HL-60/S4 treated with phorbol 12-myristate 13-acetate at 8.2 ng/mL for 4 days and 3 days (cell line): ENCODE measurements around the gene EIF4EBP3.

ENCODE experiments used
- in situ Hi-C: fragments of 300-500 bp; cut with MboI; formaldehyde crosslinking; loops from 2 replicates; pipeline ENCODE4 v1.15.0; 2022; ENCODE audit warnings: low sequenced_read_pairs

The EIF4EBP3 gene

DNA sequence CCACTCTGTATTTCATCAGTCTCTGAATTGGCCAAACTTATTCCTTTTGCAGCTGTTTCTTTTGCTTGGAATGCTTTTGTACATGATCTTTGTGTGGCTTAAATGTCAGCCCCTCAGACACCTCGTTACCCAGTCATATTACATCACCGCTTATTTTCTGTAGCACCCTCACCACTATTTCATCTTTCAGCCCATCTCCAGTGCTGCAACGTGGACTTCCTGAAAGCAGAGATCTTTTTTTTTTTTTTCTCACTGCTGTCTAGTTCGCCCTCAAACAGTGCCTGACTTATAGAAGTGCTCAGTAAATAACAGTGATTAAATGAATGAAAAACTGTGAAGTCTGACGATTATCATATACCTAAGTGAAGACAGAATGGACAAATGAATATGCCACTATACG is 9.0 kb downstream of the EIF4EBP3 start:
- in situ Hi-C loops = no loop called here

DNA sequence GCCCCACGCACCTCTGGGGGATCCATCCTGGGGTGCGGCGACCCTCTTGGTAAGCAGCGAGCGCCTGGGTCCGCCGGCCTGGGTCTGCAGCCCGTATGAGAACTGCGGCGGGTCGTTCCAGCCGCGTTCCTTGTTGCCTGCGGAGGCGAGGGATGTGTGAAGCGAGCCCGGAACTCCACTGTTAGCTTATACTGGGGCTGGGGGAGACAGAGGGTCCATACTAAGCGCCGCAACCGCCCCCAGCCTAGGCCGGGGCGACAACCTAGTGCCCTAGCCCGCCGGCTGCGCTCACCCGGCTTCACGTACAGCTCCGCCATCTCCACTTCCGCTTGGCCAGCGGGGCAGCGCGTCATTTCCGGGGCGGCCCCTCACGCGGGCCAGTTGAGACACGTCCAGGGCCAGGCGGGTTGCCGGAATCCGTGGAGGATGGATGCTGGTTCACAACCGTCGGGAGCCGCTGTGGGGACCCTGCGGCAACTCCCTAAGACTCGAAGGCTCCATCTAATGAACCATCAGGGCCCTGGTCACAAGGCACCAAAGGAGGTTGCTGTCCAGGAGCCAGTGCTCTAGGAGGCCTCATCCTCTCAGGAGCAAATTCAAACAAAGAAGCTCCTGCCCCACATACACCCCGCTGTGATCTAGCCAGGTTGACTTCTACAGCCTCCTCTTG is 9.8 kb downstream of the EIF4EBP3 start, which contains the start of gene SRA1:
TSS of gene SRA1 (minus strand) at position 338 of the 670 bp plus-strand sequence. CDS start at position 317, 21 bp downstream.
- in situ Hi-C loops = no loop called here

DNA sequence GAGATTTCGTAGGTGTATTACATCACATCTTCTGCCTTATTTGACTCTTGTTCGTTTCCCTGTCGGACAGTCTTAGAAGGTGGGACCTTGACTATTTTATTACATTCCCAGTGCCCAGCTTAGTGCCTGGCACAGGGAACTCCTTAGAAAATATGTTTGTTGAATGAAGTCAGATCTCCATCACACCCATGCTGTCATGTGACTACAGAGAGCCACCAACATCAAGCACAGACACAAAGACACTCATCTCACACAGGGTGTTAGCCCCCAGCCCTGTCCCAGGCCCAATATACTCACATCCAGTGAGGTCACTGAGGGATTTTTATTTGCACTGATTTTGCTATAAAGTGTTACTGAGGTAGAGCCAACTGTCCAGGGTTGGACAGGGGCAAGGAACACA is 10.5 kb downstream of the EIF4EBP3 start:
- in situ Hi-C loops = no loop called here

GRCh38 chr5:140558542-140558941 is 11.1 kb downstream of the EIF4EBP3 start:
- in situ Hi-C loops = no loop called here

DNA sequence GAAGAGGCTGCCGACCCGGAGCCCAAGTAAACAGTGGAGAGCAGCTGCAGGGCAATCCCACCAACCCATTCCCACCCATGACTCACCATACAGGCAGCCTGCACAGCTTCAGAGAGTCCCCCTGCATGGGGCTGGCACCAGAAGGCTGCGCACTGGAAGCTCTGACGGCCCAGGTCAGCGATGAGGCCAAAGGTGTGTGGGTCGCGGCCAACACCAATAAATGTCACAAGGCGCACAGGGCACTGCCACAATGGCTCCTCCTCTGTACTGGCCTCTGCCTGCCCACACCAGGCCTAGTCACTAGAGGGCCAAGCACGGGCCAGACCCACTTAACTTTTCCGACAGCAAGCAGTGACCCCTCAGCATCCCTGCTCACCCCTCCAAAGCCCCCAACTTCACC is 12.8 kb downstream of the EIF4EBP3 start:
- in situ Hi-C loops = no loop called here

DNA sequence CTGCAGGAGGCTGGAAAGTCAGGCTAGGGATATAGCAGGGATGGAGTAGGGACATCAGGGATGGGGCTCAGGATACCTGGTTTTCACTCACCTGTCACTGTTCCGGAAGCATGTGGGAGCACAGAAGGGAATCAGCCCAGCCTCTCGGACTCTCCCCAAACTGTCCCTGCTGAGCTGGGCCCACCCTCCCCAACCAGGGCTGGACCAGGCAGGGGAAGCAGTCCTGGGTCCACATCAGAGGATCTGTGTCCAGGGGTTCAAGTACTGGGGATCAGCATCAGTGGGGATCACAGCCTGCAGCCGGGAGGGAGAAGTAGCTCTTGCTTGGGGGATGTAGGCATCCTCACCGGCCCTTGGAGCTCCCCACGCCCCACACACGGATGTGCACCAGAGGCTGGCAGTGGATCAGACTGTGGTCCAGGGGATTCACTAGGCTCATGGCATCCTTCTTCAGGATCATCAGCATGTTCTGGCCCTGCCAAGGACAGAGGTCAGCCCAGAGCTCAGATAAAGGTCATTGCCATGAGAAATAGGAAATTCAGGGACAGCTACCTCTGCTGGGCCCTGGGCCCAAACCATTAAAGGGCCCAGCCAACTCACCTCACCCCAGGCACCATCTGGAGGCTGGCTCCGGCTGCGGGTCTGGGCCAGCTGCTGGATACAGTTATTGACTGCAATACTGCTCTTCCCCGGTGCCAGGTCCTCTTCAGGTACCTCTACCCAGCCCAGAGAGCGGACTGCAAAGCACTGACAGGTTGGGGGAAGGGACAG is 14.5 kb downstream of the EIF4EBP3 start:
- in situ Hi-C loops = no loop called here

GRCh38 chr5:140563596-140563995 is 16.1 kb downstream of the EIF4EBP3 start:
- in situ Hi-C loops = no loop called here

GRCh38 chr5:140564196-140565023 is 16.9 kb downstream of the EIF4EBP3 start, which contains the start of the genes APBB3 and SLC35A4:
Gene APBB3, minus strand, starts transcription at chr5:140564598. Its CDS starts 353 bp downstream, at chr5:140564245.
Gene SLC35A4, plus strand, starts transcription at chr5:140564828. Its CDS starts 2,342 bp downstream, at chr5:140567170.
- in situ Hi-C loops = loop anchor here (5.0 kb wide), 1 partner anchor 68 kb away; the partner anchor contains the start of gene CD14

GRCh38 chr5:140565024-140565779 is 17.7 kb downstream of the EIF4EBP3 start:
- in situ Hi-C loops = loop anchor here (5.0 kb wide), 1 partner anchor 67 kb away; the partner anchor contains the start of gene CD14

DNA sequence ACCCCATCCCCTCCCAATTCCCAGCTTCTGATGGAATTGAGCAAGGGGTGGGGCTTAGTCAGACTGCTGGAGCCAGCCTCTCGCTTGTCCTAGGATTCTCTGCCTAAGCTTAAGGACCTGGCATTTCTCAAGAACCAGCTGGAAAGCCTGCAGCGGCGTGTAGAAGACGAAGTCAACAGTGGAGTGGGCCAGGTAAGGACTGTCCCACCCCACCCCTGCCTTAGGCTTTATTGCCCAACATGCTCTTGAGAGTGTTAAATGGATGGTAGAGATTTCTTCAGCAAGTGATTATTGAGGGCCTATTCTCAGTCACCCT is 18.3 kb downstream of the EIF4EBP3 start:
- in situ Hi-C loops = loop anchor here (5.0 kb wide), 1 partner anchor 67 kb away; the partner anchor contains the start of gene CD14

- in situ Hi-C loops = loop anchor here (5.0 kb wide), 1 partner anchor 66 kb away; the partner anchor contains the start of gene CD14
Observed at GRCh38 chr5:140566665-140567064, 19.2 kb downstream of the EIF4EBP3 start.

DNA sequence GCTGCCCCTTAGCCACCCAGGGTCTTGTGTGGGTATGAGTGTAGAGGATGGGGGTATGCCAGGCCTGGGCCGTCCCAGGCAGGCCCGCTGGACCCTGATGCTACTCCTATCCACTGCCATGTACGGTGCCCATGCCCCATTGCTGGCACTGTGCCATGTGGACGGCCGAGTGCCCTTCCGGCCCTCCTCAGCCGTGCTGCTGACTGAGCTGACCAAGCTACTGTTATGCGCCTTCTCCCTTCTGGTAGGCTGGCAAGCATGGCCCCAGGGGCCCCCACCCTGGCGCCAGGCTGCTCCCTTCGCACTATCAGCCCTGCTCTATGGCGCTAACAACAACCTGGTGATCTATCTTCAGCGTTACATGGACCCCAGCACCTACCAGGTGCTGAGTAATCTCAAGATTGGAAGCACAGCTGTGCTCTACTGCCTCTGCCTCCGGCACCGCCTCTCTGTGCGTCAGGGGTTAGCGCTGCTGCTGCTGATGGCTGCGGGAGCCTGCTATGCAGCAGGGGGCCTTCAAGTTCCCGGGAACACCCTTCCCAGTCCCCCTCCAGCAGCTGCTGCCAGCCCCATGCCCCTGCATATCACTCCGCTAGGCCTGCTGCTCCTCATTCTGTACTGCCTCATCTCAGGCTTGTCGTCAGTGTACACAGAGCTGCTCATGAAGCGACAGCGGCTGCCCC is 19.8 kb downstream of the EIF4EBP3 start:
- in situ Hi-C loops = loop anchor here (5.0 kb wide), 1 partner anchor 65 kb away; the partner anchor contains the start of gene CD14

DNA sequence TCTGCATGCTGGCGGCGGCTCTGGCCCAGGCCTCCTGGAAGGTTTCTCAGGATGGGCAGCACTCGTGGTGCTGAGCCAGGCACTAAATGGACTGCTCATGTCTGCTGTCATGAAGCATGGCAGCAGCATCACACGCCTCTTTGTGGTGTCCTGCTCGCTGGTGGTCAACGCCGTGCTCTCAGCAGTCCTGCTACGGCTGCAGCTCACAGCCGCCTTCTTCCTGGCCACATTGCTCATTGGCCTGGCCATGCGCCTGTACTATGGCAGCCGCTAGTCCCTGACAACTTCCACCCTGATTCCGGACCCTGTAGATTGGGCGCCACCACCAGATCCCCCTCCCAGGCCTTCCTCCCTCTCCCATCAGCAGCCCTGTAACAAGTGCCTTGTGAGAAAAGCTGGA is 20.4 kb downstream of the EIF4EBP3 start:
- in situ Hi-C loops = loop anchor here (5.0 kb wide), 1 partner anchor 64 kb away; the partner anchor contains the start of gene CD14

DNA sequence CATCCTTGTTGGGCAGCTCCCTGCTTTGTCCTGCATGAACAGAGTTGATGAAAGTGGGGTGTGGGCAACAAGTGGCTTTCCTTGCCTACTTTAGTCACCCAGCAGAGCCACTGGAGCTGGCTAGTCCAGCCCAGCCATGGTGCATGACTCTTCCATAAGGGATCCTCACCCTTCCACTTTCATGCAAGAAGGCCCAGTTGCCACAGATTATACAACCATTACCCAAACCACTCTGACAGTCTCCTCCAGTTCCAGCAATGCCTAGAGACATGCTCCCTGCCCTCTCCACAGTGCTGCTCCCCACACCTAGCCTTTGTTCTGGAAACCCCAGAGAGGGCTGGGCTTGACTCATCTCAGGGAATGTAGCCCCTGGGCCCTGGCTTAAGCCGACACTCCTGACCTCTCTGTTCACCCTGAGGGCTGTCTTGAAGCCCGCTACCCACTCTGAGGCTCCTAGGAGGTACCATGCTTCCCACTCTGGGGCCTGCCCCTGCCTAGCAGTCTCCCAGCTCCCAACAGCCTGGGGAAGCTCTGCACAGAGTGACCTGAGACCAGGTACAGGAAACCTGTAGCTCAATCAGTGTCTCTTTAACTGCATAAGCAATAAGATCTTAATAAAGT is 21.1 kb downstream of the EIF4EBP3 start:
- in situ Hi-C loops = loop anchor here (5.0 kb wide), 1 partner anchor 64 kb away; the partner anchor contains the start of gene CD14

GRCh38 chr5:140569197-140569596 is 21.7 kb downstream of the EIF4EBP3 start:
- in situ Hi-C loops = loop anchor here (5.0 kb wide), 1 partner anchor 63 kb away; the partner anchor contains the start of gene CD14

- in situ Hi-C loops = no loop called here
Observed at GRCh38 chr5:140570058-140570457, 22.6 kb downstream of the EIF4EBP3 start.

GRCh38 chr5:140570488-140570887 is 23.0 kb downstream of the EIF4EBP3 start:
- in situ Hi-C loops = no loop called here

GRCh38 chr5:140571105-140571504 is 23.6 kb downstream of the EIF4EBP3 start:
- in situ Hi-C loops = no loop called here

DNA sequence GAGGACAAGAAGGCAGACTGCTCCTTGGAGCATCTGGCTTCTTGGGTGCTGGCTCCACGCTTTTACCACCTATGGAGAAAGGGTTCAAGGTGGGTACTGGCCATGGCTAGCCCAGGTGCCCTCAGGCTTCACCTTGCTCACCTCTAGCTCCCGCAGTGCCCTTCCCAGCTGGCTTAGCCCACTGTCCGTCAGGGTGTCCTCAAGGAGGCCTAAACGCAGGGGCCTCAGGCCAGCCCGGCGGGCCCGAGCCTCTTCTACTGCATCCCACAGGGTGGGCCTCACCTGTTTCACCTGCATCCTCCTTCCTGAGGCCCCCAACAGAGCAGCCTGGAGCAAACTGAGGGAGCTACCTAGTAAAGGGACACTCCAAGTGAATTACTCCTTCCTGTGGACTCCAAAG is 26.2 kb downstream of the EIF4EBP3 start:
- in situ Hi-C loops = no loop called here
